H9 (cell line): Measurements from ENCODE around the gene UBE2Z. TPM values are rescaled to one million over a fixed set of nuclear protein-coding genes. Genes with fewer than 3 reads are reported as not detected.

Experiments used
- DNase-seq: peaks from one replicate; pipeline ENCODE4 v3.0.0-alpha.2; 2017
- H2AFZ ChIP-seq: one replicate; pipeline ENCODE4 v1.6.1; 2013; ENCODE audit warnings: mild to moderate bottlenecking, low read length, control low read depth, moderate library complexity
- H2AK5ac ChIP-seq: 2 replicates; pipeline ENCODE4 v1.6.1; 2013; ENCODE audit warnings: low read length, control low read depth, mixed read lengths; ENCODE audit not compliant: insufficient read length
- H2BK120ac ChIP-seq: one replicate; pipeline ENCODE4 v1.6.1; 2013; ENCODE audit warnings: low read depth, mild to moderate bottlenecking, low read length, control low read depth, inconsistent platforms; ENCODE audit not compliant: poor library complexity, severe bottlenecking
- H2BK12ac ChIP-seq: 2 replicates; pipeline ENCODE4 v1.6.1; 2013; ENCODE audit warnings: low read length, control low read depth, mixed read lengths, low read depth; ENCODE audit not compliant: insufficient read length
- H2BK15ac ChIP-seq: 2 replicates; pipeline ENCODE4 v1.6.1; 2013; ENCODE audit warnings: low read depth, low read length, control low read depth
- H2BK20ac ChIP-seq: one replicate; pipeline ENCODE4 v1.6.1; 2013; ENCODE audit warnings: low read depth, mild to moderate bottlenecking, low read length, control low read depth, inconsistent platforms; ENCODE audit not compliant: poor library complexity, severe bottlenecking
- H2BK5ac ChIP-seq: 2 replicates; pipeline ENCODE4 v1.6.1; 2013; ENCODE audit warnings: low read length, control low read depth, mixed read lengths; ENCODE audit not compliant: insufficient read length
- H3K14ac ChIP-seq: 2 replicates; pipeline ENCODE4 v1.6.1; 2013; ENCODE audit warnings: low read length, control low read depth; ENCODE audit not compliant: insufficient read depth
- H3K18ac ChIP-seq: 2 replicates; pipeline ENCODE4 v1.6.1; 2013; ENCODE audit warnings: low read depth, mild to moderate bottlenecking, mixed read lengths, low read length, control low read depth; ENCODE audit not compliant: insufficient read length
- H3K23ac ChIP-seq: 2 replicates; pipeline ENCODE4 v1.6.1; 2013; ENCODE audit warnings: low read length, control low read depth, mixed read lengths, low read depth; ENCODE audit not compliant: insufficient read length
- H3K23me2 ChIP-seq: 2 replicates; pipeline ENCODE4 v1.6.1; 2013; ENCODE audit warnings: low read depth, mild to moderate bottlenecking, mixed read lengths, low read length, control low read depth; ENCODE audit not compliant: insufficient read length, poor library complexity, severe bottlenecking
- H3K27ac ChIP-seq: 2 replicates; pipeline ENCODE4 v1.5.1; 2013; ENCODE audit warnings: low read length, control low read depth, mixed read lengths, low read depth; ENCODE audit not compliant: insufficient read length
- H3K27me3 ChIP-seq: 2 replicates; pipeline ENCODE4 v1.6.1; 2013; ENCODE audit warnings: low read length, control low read depth, inconsistent platforms; ENCODE audit not compliant: insufficient read depth
- H3K4ac ChIP-seq: 2 replicates; pipeline ENCODE4 v1.6.1; 2013; ENCODE audit warnings: low read depth, mild to moderate bottlenecking, control low read depth, inconsistent platforms, low read length, moderate library complexity
- H3K4me1 ChIP-seq: 2 replicates; pipeline ENCODE4 v1.6.1; 2013; ENCODE audit warnings: low read length, control low read depth, inconsistent platforms; ENCODE audit not compliant: insufficient read depth
- H3K4me2 ChIP-seq: 2 replicates; pipeline ENCODE4 v1.6.1; 2013; ENCODE audit warnings: low read length, control low read depth, mixed read lengths; ENCODE audit not compliant: insufficient read length, insufficient read depth
- H3K56ac ChIP-seq: 2 replicates; pipeline ENCODE4 v1.6.1; 2013; ENCODE audit warnings: low read depth, mild to moderate bottlenecking, mixed read lengths, low read length, control low read depth; ENCODE audit not compliant: insufficient read length
- H3K79me1 ChIP-seq: 2 replicates; pipeline ENCODE4 v1.6.1; 2013; ENCODE audit warnings: low read depth, mild to moderate bottlenecking, moderate library complexity, low read length, control low read depth, inconsistent platforms; ENCODE audit not compliant: insufficient read depth, poor library complexity, severe bottlenecking
- H3K79me2 ChIP-seq: 2 replicates; pipeline ENCODE4 v1.6.1; 2013; ENCODE audit warnings: low read length, control low read depth, inconsistent platforms; ENCODE audit not compliant: insufficient read depth
- H3K9ac ChIP-seq: 2 replicates; pipeline ENCODE4 v1.6.1; 2013; ENCODE audit warnings: low read length, control low read depth, mixed read lengths; ENCODE audit not compliant: insufficient read length; ENCODE audit errors: extremely low read depth
- H3K9me3 ChIP-seq: one replicate; pipeline ENCODE4 v1.6.1; 2013; ENCODE audit warnings: low read depth, low read length, inconsistent platforms; ENCODE audit not compliant: control insufficient read depth
- H3T11ph ChIP-seq: one replicate; pipeline ENCODE4 v1.6.1; 2013; ENCODE audit warnings: mild to moderate bottlenecking, low read length, control low read depth, inconsistent platforms
- H4K20me1 ChIP-seq: one replicate; pipeline ENCODE4 v1.6.1; 2013; ENCODE audit not compliant: control insufficient read depth, insufficient read length, insufficient read depth
- H4K5ac ChIP-seq: 2 replicates; pipeline ENCODE4 v1.6.1; 2013; ENCODE audit warnings: low read depth, mild to moderate bottlenecking, mixed read lengths, low read length, control low read depth; ENCODE audit not compliant: insufficient read length
- H4K8ac ChIP-seq: replicated peaks from 2 replicates; pipeline ENCODE4 v1.6.1; 2013; ENCODE audit warnings: low read length, control low read depth, mixed read lengths, low read depth; ENCODE audit not compliant: insufficient read length
- H4K91ac ChIP-seq: 2 replicates; pipeline ENCODE4 v1.6.1; 2013; ENCODE audit warnings: low read depth, mild to moderate bottlenecking, moderate library complexity, mixed read lengths, low read length, control low read depth; ENCODE audit not compliant: insufficient read length
- H3K27ac Mint-ChIP-seq, 3 experiments: 2 replicates in 2 of 3; 3 replicates in 1 of 3; pipeline ENCODE4 v1.8.0; 2020 to 2021; ENCODE audit warnings: mixed read lengths in 3 of 3, mild to moderate bottlenecking in 1 of 3, moderate library complexity in 1 of 3
- H3K27me3 Mint-ChIP-seq: 2 replicates; pipeline ENCODE4 v1.8.0; 2021; ENCODE audit warnings: low read depth, mild to moderate bottlenecking, moderate library complexity, mixed read lengths
- H3K36me3 Mint-ChIP-seq, 3 experiments: 2 replicates in 2 of 3; 3 replicates in 1 of 3; pipeline ENCODE4 v1.8.0; 2020 to 2021; ENCODE audit warnings: low read depth in 3 of 3, mixed read lengths in 3 of 3; ENCODE audit not compliant: insufficient read depth in 1 of 3
- H3K4me1 Mint-ChIP-seq, 2 experiments: 2 replicates each; pipeline ENCODE4 v1.8.0; 2020; ENCODE audit warnings: mixed read lengths in 2 of 2
- H3K4me3 Mint-ChIP-seq, 2 experiments: 2 replicates in 1 of 2; 3 replicates in 1 of 2; pipeline ENCODE4 v1.8.0; 2020 to 2021; ENCODE audit warnings: mild to moderate bottlenecking in 2 of 2, mixed read lengths in 2 of 2, moderate library complexity in 1 of 2
- H3K9me3 Mint-ChIP-seq, 2 experiments: 2 replicates in 1 of 2; 3 replicates in 1 of 2; pipeline ENCODE4 v1.8.0; 2020; ENCODE audit warnings: mild to moderate bottlenecking in 2 of 2, mixed read lengths in 2 of 2, moderate library complexity in 1 of 2
- CTCF ChIP-seq: fragments of 200-600 bp; sonication (generic); conservative IDR thresholded peaks from 3 replicates; pipeline ENCODE4 v1.8.0; 2021; ENCODE audit warnings: antibody characterized with exemption, mild to moderate bottlenecking
- WGBS: extraction: QIAGEN DNeasy Blood & Tissue Kit; methylation state at CpG from one replicate; pipeline ENCODE4 v1.1.7; 2013; ENCODE audit warnings: missing lambda C conversion rate, low lambda C conversion rate, mixed read lengths; ENCODE audit not compliant: insufficient read length; ENCODE audit errors: extremely low coverage; 5-methylcytosine and 5-hydroxymethylcytosine counted together
- total RNA-seq: library from RNA; stranded (reverse); gene quantifications from 2 replicates; pipeline ENCODE4 v1.2.1, GENCODE V29; 2021

UBE2Z gene
- total RNA-seq, 1 experiment from 2014 or later = 80.0 TPM

DNA sequence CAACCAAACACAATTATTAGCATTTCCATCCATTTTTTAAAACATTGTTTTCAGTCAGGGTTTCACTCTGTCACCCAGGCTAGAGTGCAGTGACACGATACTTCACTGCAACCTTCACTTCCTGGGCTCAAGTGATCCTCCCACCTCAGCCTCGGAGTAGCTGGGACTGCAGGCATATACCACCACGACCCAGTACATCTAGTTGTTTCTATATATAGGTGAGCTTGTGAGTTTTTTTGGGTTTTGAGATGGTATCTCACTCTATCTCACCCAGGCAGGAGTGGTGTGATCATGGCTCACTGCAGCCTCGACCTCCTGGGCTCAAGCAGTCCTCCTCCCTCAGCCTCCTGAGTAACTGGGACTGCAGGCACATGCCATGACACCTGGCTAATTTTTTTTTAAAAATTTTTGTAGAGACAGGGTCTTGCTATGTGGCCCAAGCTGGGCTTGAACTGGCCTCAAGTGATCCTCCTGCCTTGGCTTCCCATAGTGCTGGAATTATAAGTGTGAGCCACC lies 37.1 kb upstream of the UBE2Z start:
- Histone ChIP-seq H3K14ac (no peak overlapping the region), H3K27ac (no peak overlapping the region)

More for the DNA sequence above, 37.1 kb upstream of the UBE2Z start:
- H2AFZ ChIP-seq = no peak overlapping the region
- no peak overlapping the region for H2BK12ac ChIP-seq
- H3K18ac ChIP-seq = no peak overlapping the region
- no peak overlapping the region for H4K5ac ChIP-seq
- DNase-seq = no peak
- no peaks in the 10 kb centered on the region for H4K20me1 ChIP-seq
- Mint-ChIP-seq H3K36me3 (no peaks in the 10 kb centered on the region), H3K27me3 (peaks cover 18% of the 10 kb centered on the region), H3K27ac (no peak overlapping the region), H3K9me3 (no peaks in the 10 kb centered on the region), H3K4me1 (peaks cover 9 to 10% of the 10 kb centered on the region in 2 experiments), H3K4me3 (no peak overlapping the region)
- H3K4me2 ChIP-seq = no peak overlapping the region
- H2AK5ac ChIP-seq = no peak overlapping the region
- no peak overlapping the region for H3K9ac ChIP-seq
- H3K9me3 ChIP-seq = no peaks in the 10 kb centered on the region
- H3K56ac ChIP-seq = no peak overlapping the region
- no peak overlapping the region for H4K8ac ChIP-seq
- no peak overlapping the region for H3K23ac ChIP-seq
- no CpG with 5 or more reads among the region's 4 CpGs for WGBS
- no peaks in the 10 kb centered on the region for H3K79me1 ChIP-seq
- no peaks in the 10 kb centered on the region for H3K79me2 ChIP-seq
- H4K91ac ChIP-seq = no peak overlapping the region
- no peak for TF ChIP-seq CTCF
- no peaks in the 10 kb centered on the region for H3K23me2 ChIP-seq
- no peak overlapping the region for H2BK15ac ChIP-seq
- no peak overlapping the region for H2BK20ac ChIP-seq
- no peaks in the 10 kb centered on the region for H3K27me3 ChIP-seq
- no peak overlapping the region for H2BK120ac ChIP-seq
- H3K4ac ChIP-seq = no peak overlapping the region
- no peak overlapping the region for H3T11ph ChIP-seq
- H2BK5ac ChIP-seq = no peak overlapping the region
- no peaks in the 10 kb centered on the region; the same call in 1 of the 2 replicates for H3K4me1 ChIP-seq
